Loucy (cell line): ENCODE results near the gene NRM.

Source experiments
- H2AFZ ChIP-seq: fragments of 200-600 bp; sonication (generic); 2 replicates; pipeline ENCODE4 v1.6.0; 2016; ENCODE audit warnings: antibody characterized with exemption, mild to moderate bottlenecking, low read length, moderate library complexity
- H3F3A ChIP-seq: fragments of 200-600 bp; 2 replicates; pipeline ENCODE4 v1.6.0; 2016; ENCODE audit warnings: antibody characterized with exemption, low read depth, mild to moderate bottlenecking
- H3K27me3 ChIP-seq: fragments of 200-600 bp; sonication (generic); 2 replicates; pipeline ENCODE4 v1.6.1; 2014; ENCODE audit warnings: low read length, mild to moderate bottlenecking; ENCODE audit not compliant: insufficient read depth, poor library complexity, severe bottlenecking
- H3K36me3 ChIP-seq: fragments of 200-600 bp; sonication (generic); 2 replicates; pipeline ENCODE4 v1.6.1; 2016; ENCODE audit warnings: low read length; ENCODE audit not compliant: insufficient read depth
- H3K4me1 ChIP-seq: fragments of 200-600 bp; sonication (generic); 2 replicates; pipeline ENCODE4 v1.5.1; 2014; ENCODE audit warnings: low read length, mild to moderate bottlenecking; ENCODE audit not compliant: insufficient read depth, poor library complexity, severe bottlenecking
- H3K4me2 ChIP-seq: fragments of 200-600 bp; sonication (generic); 2 replicates; pipeline ENCODE4 v1.6.0; 2014; ENCODE audit warnings: antibody characterized with exemption, low read length, low read depth, mild to moderate bottlenecking; ENCODE audit not compliant: poor library complexity, severe bottlenecking
- H3K4me3 ChIP-seq: fragments of 200-600 bp; sonication (generic); 2 replicates; pipeline ENCODE4 v1.5.1; 2014; ENCODE audit warnings: low read length, mild to moderate bottlenecking, mixed read lengths; ENCODE audit not compliant: poor library complexity, severe bottlenecking
- H3K79me2 ChIP-seq: fragments of 200-600 bp; sonication (generic); 2 replicates; pipeline ENCODE4 v1.6.1; 2014; ENCODE audit warnings: low read length; ENCODE audit not compliant: insufficient read depth
- H3K9ac ChIP-seq: fragments of 200-600 bp; sonication (generic); 2 replicates; pipeline ENCODE4 v1.6.0; 2014; ENCODE audit warnings: mild to moderate bottlenecking, low read depth, low read length, moderate library complexity; ENCODE audit not compliant: poor library complexity, severe bottlenecking
- H3K9me2 ChIP-seq: fragments of 200-600 bp; sonication (generic); replicated peaks from 2 replicates; pipeline ENCODE4 v1.6.1; 2016; ENCODE audit warnings: low read depth, low read length, mixed read lengths
- H3K9me3 ChIP-seq: fragments of 200-600 bp; sonication (generic); 2 replicates; pipeline ENCODE4 v1.6.1; 2014; ENCODE audit warnings: mild to moderate bottlenecking, antibody characterized with exemption, low read length, low read depth; ENCODE audit not compliant: insufficient read depth
- H4K20me1 ChIP-seq: fragments of 200-600 bp; sonication (generic); 2 replicates; pipeline ENCODE4 v1.6.0; 2014; ENCODE audit warnings: antibody characterized with exemption, low read length, mild to moderate bottlenecking; ENCODE audit not compliant: insufficient read depth, poor library complexity, severe bottlenecking
- CTCF ChIP-seq: fragments of 200-600 bp; sonication (generic); conservative IDR thresholded peaks from 2 replicates; pipeline ENCODE4 v1.5.1; 2014; ENCODE audit warnings: mild to moderate bottlenecking, antibody characterized with exemption, low read length
- EZH2phosphoT487 ChIP-seq: fragments of 200-600 bp; IDR thresholded peaks from 2 replicates; pipeline ENCODE4 v1.6.1; 2018; ENCODE audit warnings: antibody characterized with exemption, mild to moderate bottlenecking, moderate library complexity, borderline replicate concordance

Gene NRM

GRCh38 chr6:30645989-30646388 lies 44.8 kb downstream of the NRM start:
- H3K9ac ChIP-seq: peak overlapping the region; percentile 66
- no peak overlapping the region for H2AFZ ChIP-seq
- H3K36me3 ChIP-seq: peaks cover 8% of the 10 kb centered on the region; the same call in 1 of the 2 replicates

GRCh38 chr6:30644769-30645168 lies 46.0 kb downstream of the NRM start:
- Histone ChIP-seq H3K4me3 (no peak overlapping the region), H3K9ac (no peak overlapping the region), H3K27me3 (no peaks in the 10 kb centered on the region), H3K9me2 (no peaks in the 10 kb centered on the region), H3F3A (peaks cover 4% of the 10 kb centered on the region; the same call in 1 of the 2 replicates), H3K4me2 (no peak overlapping the region), H3K79me2 (peaks cover 39% of the 10 kb centered on the region), H4K20me1 (peaks cover 12% of the 10 kb centered on the region), H3K4me1 (peaks cover 32% of the 10 kb centered on the region), H3K9me3 (no peaks in the 10 kb centered on the region), H2AFZ (no peak overlapping the region), H3K36me3 (peaks cover 13% of the 10 kb centered on the region; the same call in 1 of the 2 replicates)
- no peak for TF ChIP-seq CTCF
- no peak for TF ChIP-seq EZH2phosphoT487

More at GRCh38 chr6:30645989-30646388, 44.8 kb downstream of the NRM start:
- H3K4me1 ChIP-seq: peaks cover 20% of the 10 kb centered on the region
- H3K79me2 ChIP-seq: peaks cover 41% of the 10 kb centered on the region
- H3K4me3 ChIP-seq: peak overlapping the region; percentile 88
- no peaks in the 10 kb centered on the region; the same call in 1 of the 2 replicates for H3F3A ChIP-seq
- H3K9me3 ChIP-seq: no peaks in the 10 kb centered on the region
- peaks cover 12% of the 10 kb centered on the region for H4K20me1 ChIP-seq
- no peaks in the 10 kb centered on the region for H3K27me3 ChIP-seq
- no peak for TF ChIP-seq EZH2phosphoT487
- TF ChIP-seq CTCF: no peak
- H3K9me2 ChIP-seq: no peaks in the 10 kb centered on the region
- peak overlapping the region; percentile 90 for H3K4me2 ChIP-seq

- Histone ChIP-seq H3K4me2 (no peak overlapping the region), H3K9me2 (no peaks in the 10 kb centered on the region), H3K4me3 (no peak overlapping the region), H3F3A (peaks cover 4% of the 10 kb centered on the region; the same call in 1 of the 2 replicates), H3K36me3 (peaks cover 13% of the 10 kb centered on the region; the same call in 1 of the 2 replicates), H3K4me1 (peaks cover 32% of the 10 kb centered on the region), H3K79me2 (peaks cover 28% of the 10 kb centered on the region), H3K27me3 (no peaks in the 10 kb centered on the region), H4K20me1 (peaks cover 12% of the 10 kb centered on the region), H3K9me3 (no peaks in the 10 kb centered on the region), H2AFZ (no peak overlapping the region), H3K9ac (no peak overlapping the region)
- no peak for TF ChIP-seq EZH2phosphoT487
- no peak for TF ChIP-seq CTCF
Observed at GRCh38 chr6:30643656-30644055, 47.1 kb downstream of the NRM start.
